HCT116 (cell line): ENCODE data around the gene EPHA2. TPM values are rescaled to one million over a fixed set of nuclear protein-coding genes. Genes with fewer than 3 reads are reported as not detected.

Experiments
- ATAC-seq: fragments of 200-7000 bp; cut with Tn5 transposase; 2 replicates; pipeline ENCODE4 v1.9.1; 2020; ENCODE audit warnings: mild to moderate bottlenecking, moderate library complexity
- BruUV-seq: library from RNA; stranded (reverse); fragments of 400-500 nt; replicated peaks from 2 replicates; lab custom pipeline; 2021; lab: Mats Ljungman, UMichigan
- CTCF ChIA-PET: fragments of 300-600 bp; sonication (Branson Sonifier 250); formaldehyde crosslinking; loops from one replicate; lab custom pipeline; 2021; ENCODE audit warnings: antibody characterized with exemption; lab: Charles Lee
- POLR2A ChIA-PET: fragments of 300-600, 350-600 bp; sonication (Branson Sonifier 250); formaldehyde crosslinking; loops from one replicate; lab custom pipeline; 2021; ENCODE audit warnings: antibody characterized with exemption; lab: Charles Lee
- RAD21 ChIA-PET, 2 experiments: fragments of 300-600 bp; sonication (Branson Sonifier 250); formaldehyde crosslinking; loops; one replicate each; lab custom pipeline; 2023; ENCODE audit warnings: low total read pairs in 2 of 2; ENCODE audit not compliant: uncharacterized antibody in 2 of 2, unreplicated experiment in 2 of 2, low non-redundant PET in 1 of 2; lab: Charles Lee
- DNase-seq: peaks from one replicate; pipeline ENCODE4 v3.0.0-alpha.2; 2010; ENCODE audit warnings: low read depth, low spot score
- H2AFZ ChIP-seq: fragments of 200-600 bp; shearing (Covaris generic), sonication (generic); 2 replicates; pipeline ENCODE4 v1.6.1; 2017; ENCODE audit warnings: low read depth, mixed run types, mixed read lengths, antibody characterized with exemption, low read length; ENCODE audit not compliant: poor library complexity, severe bottlenecking
- H3K27ac ChIP-seq: 2 replicates; pipeline ENCODE4 v1.5.1; 2012; ENCODE audit warnings: low read depth, low read length
- H3K27me3 ChIP-seq: fragments of 200-600 bp; sonication (generic); 2 replicates; pipeline ENCODE4 v1.6.1; 2016; ENCODE audit warnings: mixed run types, low read length, mixed read lengths; ENCODE audit not compliant: insufficient read depth
- H3K36me3 ChIP-seq, 2 experiments: fragments of 200-500 bp in 1 of 2; fragments of 200-600 bp in 1 of 2; sonication (Bioruptor generic) in 1 of 2; sonication (generic) in 1 of 2; 2 replicates each; pipeline versions ENCODE4 v1.5.1 to v1.6.1; 2014 to 2016; ENCODE audit warnings: low read length in 2 of 2, inconsistent platforms in 1 of 2, mixed read lengths in 1 of 2, mixed run types in 1 of 2; ENCODE audit not compliant: insufficient read depth in 2 of 2, control insufficient read depth in 1 of 2
- H3K4me1 ChIP-seq, 2 experiments: fragments of 200-600 bp in 1 of 2; sonication (generic) in 1 of 2; 2 replicates each; pipeline versions ENCODE4 v1.5.1 to v1.6.1; 2012 to 2017; ENCODE audit warnings: low read length in 2 of 2, inconsistent platforms in 1 of 2, mild to moderate bottlenecking in 1 of 2, mixed read lengths in 1 of 2, mixed run types in 1 of 2, moderate library complexity in 1 of 2; ENCODE audit not compliant: insufficient read depth in 2 of 2, control insufficient read depth in 1 of 2
- H3K4me2 ChIP-seq: fragments of 200-600 bp; sonication (generic); 2 replicates; pipeline ENCODE4 v1.6.1; 2017; ENCODE audit warnings: mixed run types, low read length, mixed read lengths
- H3K4me3 ChIP-seq, 2 experiments: fragments of 200-600 bp in 1 of 2; sonication (generic) in 1 of 2; replicated peaks in 1 of 2; 2 replicates each; pipeline ENCODE4 v1.5.1; 2011 to 2016; ENCODE audit warnings: low read length in 2 of 2, control low read depth in 1 of 2, low read depth in 1 of 2, mild to moderate bottlenecking in 1 of 2, mixed read lengths in 1 of 2, mixed run types in 1 of 2
- H3K79me2 ChIP-seq: fragments of 200-600 bp; sonication (generic); 2 replicates; pipeline ENCODE4 v1.6.1; 2017; ENCODE audit warnings: mild to moderate bottlenecking, mixed run types, low read length, moderate library complexity, mixed read lengths; ENCODE audit not compliant: insufficient read depth
- H3K9ac ChIP-seq: fragments of 200-600 bp; sonication (generic); 2 replicates; pipeline ENCODE4 v1.6.1; 2016; ENCODE audit warnings: low read length, mixed read lengths
- H3K9me2 ChIP-seq: fragments of 200-600 bp; sonication (generic), shearing (Covaris generic); 2 replicates; pipeline ENCODE4 v1.6.1; 2017; ENCODE audit warnings: mixed run types, mild to moderate bottlenecking, moderate library complexity; ENCODE audit not compliant: insufficient read depth
- H3K9me3 ChIP-seq, 2 experiments: fragments of 200-500 bp in 1 of 2; fragments of 200-600 bp in 1 of 2; sonication (Bioruptor generic) in 1 of 2; sonication (generic) in 1 of 2; 2 replicates each; pipeline ENCODE4 v1.6.1; 2014 to 2017; ENCODE audit warnings: low read length in 2 of 2, mixed read lengths in 2 of 2, inconsistent platforms in 1 of 2, low read depth in 1 of 2, mild to moderate bottlenecking in 1 of 2, mixed run types in 1 of 2, moderate library complexity in 1 of 2; ENCODE audit not compliant: control insufficient read depth in 1 of 2, insufficient read depth in 1 of 2
- H4K20me1 ChIP-seq: fragments of 200-600 bp; sonication (generic), shearing (Covaris generic); 2 replicates; pipeline ENCODE4 v1.6.1; 2017; ENCODE audit warnings: mixed run types, mild to moderate bottlenecking, moderate library complexity; ENCODE audit not compliant: insufficient read depth
- CBX3 ChIP-seq: IDR thresholded peaks from 2 replicates; pipeline ENCODE4 v1.6.1; 2012; ENCODE audit warnings: low read depth
- ELF1 ChIP-seq: IDR thresholded peaks from 2 replicates; pipeline ENCODE4 v1.6.1; 2012; ENCODE audit warnings: low read depth, borderline replicate concordance
- EZH2 ChIP-seq: fragments of 200-600 bp; sonication (generic); IDR thresholded peaks from 2 replicates; pipeline ENCODE4 v1.6.1; 2017; ENCODE audit warnings: antibody characterized with exemption, mixed run types
- EZH2phosphoT487 ChIP-seq: fragments of 200-600 bp; IDR thresholded peaks from 2 replicates; pipeline ENCODE4 v1.6.1; 2018; ENCODE audit warnings: antibody characterized with exemption, borderline replicate concordance
- JUND ChIP-seq: IDR thresholded peaks from 2 replicates; pipeline ENCODE4 v1.6.1; 2012
- POLR2A ChIP-seq: IDR thresholded peaks from 2 replicates; pipeline ENCODE4 v1.7.0; 2011; ENCODE audit warnings: borderline replicate concordance; ENCODE audit not compliant: insufficient read depth, insufficient read length; ENCODE audit errors: extremely low read depth
- POLR2AphosphoS5 ChIP-seq: IDR thresholded peaks from 2 replicates; pipeline ENCODE4 v1.6.1; 2011; ENCODE audit warnings: mild to moderate bottlenecking, low read depth, low read length, moderate library complexity
- SIN3A ChIP-seq: IDR thresholded peaks from 2 replicates; pipeline ENCODE4 v1.6.1; 2012; ENCODE audit warnings: low read depth
- YY1 ChIP-seq: IDR thresholded peaks from 2 replicates; pipeline ENCODE4 v1.6.1; 2011; ENCODE audit warnings: low read length, low read depth, moderate library complexity, mild to moderate bottlenecking; ENCODE audit not compliant: insufficient replicate concordance; ENCODE audit errors: extremely low read depth
- ZFX ChIP-seq: fragments of 450-650 bp; IDR thresholded peaks from 2 replicates; pipeline ENCODE4 v1.6.1; 2017
- intact Hi-C: fragments of 100-400 bp; cut with micrococcal nuclease; formaldehyde crosslinking; loops from 2 replicates; pipeline ENCODE4 v1.10.0; 2022
- total RNA-seq: library from RNA; stranded (reverse); gene quantifications from one replicate; pipeline ENCODE4 v1.2.1, GENCODE V29; 2021; ENCODE audit not compliant: unreplicated experiment
- TF ChIP-seq, protein P1 (sequence below): IDR thresholded peaks from 2 replicates; pipeline ENCODE4 v1.6.1; 2012; ENCODE audit warnings: low read depth
- TF ChIP-seq, protein P2 (sequence below): IDR thresholded peaks from 2 replicates; pipeline ENCODE4 v1.6.1; 2011; ENCODE audit warnings: mild to moderate bottlenecking, low read length, moderate library complexity; ENCODE audit not compliant: insufficient replicate concordance; ENCODE audit errors: extremely low read depth
- TF ChIP-seq, protein P3 (sequence below): IDR thresholded peaks from 2 replicates; pipeline ENCODE4 v1.6.1; 2012

EPHA2 gene
- total RNA-seq, 1 experiment from 2014 or later, result 164 TPM

DNA sequence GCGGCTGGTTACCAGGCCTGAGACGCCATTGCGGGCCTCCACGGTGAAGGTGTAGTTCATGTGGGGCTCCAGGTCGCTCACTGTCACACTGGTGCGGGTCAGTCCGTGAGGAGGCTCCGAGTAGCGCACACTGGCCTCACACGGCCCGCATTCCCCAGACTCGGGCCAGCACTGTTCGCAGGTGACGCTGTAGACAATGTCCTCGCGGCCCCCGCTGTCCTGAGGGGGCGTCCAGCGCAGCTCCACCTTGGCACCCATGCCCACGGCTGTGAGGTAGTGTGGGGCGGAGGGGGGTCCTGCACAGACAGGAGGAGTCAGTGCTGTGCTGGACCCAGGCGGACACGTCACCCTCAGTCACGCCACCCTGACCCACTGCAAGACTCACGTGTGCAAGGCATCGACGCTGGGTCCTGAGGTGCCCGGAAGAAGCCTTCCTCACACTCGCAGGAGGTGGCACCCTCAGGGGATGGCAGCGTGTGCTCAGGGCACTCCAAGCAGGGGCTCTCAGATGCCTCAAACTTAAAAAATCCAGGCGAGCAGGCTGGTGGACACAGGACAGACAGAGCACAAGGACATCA lies 17.9 kb downstream of the EPHA2 start:
- CTCF ChIA-PET, result no interaction called here

DNA sequence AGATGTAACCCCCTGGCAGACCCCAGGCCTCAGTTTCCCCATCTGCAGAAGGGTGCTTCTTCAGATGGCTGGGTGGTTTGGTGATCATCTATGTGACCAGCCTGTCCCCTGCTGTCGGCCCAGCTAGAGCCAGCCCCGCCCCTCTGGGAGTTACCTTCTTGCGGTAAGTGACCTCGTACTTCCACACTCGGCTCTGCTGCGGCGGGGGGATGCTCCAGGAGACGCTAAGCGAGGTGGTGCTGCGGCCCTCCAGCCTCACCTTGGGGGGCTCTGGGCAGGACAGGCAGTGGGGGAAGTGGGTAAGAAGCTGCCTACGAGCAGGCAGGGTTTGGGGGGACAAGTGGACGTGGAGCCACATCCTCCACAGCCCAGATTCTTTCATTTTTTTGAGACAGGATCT lies 20.4 kb downstream of the EPHA2 start:
- DNase-seq (no peak), ATAC-seq (no peak)
- Histone ChIP-seq H3K4me1 (peaks cover 21 to 22% of the 10 kb centered on the region in 2 experiments), H4K20me1 (peaks cover 32% of the 10 kb centered on the region; the same call in 1 of the 2 replicates), H3K27me3 (no peaks in the 10 kb centered on the region), H2AFZ (no peak overlapping the region), H3K27ac (no peak overlapping the region), H3K9ac (no peak overlapping the region), H3K4me3 (no peak overlapping the region), H3K9me2 (no peaks in the 10 kb centered on the region), H3K36me3 (peaks cover 60 to 85% of the 10 kb centered on the region in 2 experiments), H3K4me2 (no peak overlapping the region), H3K79me2 (peaks cover 91% of the 10 kb centered on the region), H3K9me3 (no peaks in the 10 kb centered on the region)
- no TSS peak for BruUV-seq
- POLR2A ChIA-PET, result no interaction called here
- RAD21 ChIA-PET, result no interaction called here
- CTCF ChIA-PET, result interaction anchor here (1.3 kb wide), 1 partner anchor 52 kb away, joined by 3 read pairs; no protein-coding TSS in a partner anchor
- intact Hi-C loops, result no loop called here
- TF ChIP-seq EZH2 (no peak), ZFX (no peak), ELF1 (no peak), POLR2AphosphoS5 (no peak), CBX3 (no peak), EZH2phosphoT487 (no peak), JUND (no peak), POLR2A (no peak), YY1 (no peak), SIN3A (no peak)
- TF ChIP-seq, protein P1, sequence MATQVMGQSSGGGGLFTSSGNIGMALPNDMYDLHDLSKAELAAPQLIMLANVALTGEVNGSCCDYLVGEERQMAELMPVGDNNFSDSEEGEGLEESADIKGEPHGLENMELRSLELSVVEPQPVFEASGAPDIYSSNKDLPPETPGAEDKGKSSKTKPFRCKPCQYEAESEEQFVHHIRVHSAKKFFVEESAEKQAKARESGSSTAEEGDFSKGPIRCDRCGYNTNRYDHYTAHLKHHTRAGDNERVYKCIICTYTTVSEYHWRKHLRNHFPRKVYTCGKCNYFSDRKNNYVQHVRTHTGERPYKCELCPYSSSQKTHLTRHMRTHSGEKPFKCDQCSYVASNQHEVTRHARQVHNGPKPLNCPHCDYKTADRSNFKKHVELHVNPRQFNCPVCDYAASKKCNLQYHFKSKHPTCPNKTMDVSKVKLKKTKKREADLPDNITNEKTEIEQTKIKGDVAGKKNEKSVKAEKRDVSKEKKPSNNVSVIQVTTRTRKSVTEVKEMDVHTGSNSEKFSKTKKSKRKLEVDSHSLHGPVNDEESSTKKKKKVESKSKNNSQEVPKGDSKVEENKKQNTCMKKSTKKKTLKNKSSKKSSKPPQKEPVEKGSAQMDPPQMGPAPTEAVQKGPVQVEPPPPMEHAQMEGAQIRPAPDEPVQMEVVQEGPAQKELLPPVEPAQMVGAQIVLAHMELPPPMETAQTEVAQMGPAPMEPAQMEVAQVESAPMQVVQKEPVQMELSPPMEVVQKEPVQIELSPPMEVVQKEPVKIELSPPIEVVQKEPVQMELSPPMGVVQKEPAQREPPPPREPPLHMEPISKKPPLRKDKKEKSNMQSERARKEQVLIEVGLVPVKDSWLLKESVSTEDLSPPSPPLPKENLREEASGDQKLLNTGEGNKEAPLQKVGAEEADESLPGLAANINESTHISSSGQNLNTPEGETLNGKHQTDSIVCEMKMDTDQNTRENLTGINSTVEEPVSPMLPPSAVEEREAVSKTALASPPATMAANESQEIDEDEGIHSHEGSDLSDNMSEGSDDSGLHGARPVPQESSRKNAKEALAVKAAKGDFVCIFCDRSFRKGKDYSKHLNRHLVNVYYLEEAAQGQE, result no peak
- TF ChIP-seq, protein P2, sequence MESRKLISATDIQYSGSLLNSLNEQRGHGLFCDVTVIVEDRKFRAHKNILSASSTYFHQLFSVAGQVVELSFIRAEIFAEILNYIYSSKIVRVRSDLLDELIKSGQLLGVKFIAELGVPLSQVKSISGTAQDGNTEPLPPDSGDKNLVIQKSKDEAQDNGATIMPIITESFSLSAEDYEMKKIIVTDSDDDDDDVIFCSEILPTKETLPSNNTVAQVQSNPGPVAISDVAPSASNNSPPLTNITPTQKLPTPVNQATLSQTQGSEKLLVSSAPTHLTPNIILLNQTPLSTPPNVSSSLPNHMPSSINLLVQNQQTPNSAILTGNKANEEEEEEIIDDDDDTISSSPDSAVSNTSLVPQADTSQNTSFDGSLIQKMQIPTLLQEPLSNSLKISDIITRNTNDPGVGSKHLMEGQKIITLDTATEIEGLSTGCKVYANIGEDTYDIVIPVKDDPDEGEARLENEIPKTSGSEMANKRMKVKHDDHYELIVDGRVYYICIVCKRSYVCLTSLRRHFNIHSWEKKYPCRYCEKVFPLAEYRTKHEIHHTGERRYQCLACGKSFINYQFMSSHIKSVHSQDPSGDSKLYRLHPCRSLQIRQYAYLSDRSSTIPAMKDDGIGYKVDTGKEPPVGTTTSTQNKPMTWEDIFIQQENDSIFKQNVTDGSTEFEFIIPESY, result no peak

More for the DNA sequence above, 17.9 kb downstream of the EPHA2 start:
- Histone ChIP-seq H3K27ac (peak overlapping the region; percentile 100), H3K4me2 (no peak overlapping the region), H3K9me2 (no peaks in the 10 kb centered on the region), H3K36me3 (peaks cover 48 to 86% of the 10 kb centered on the region in 2 experiments), H3K9me3 (no peaks in the 10 kb centered on the region), H3K4me1 (peaks cover 45 to 46% of the 10 kb centered on the region in 2 experiments), H3K27me3 (no peaks in the 10 kb centered on the region), H3K9ac (no peak overlapping the region), H3K4me3 (no peak overlapping the region), H2AFZ (no peak overlapping the region), H4K20me1 (peaks cover 32% of the 10 kb centered on the region; the same call in 1 of the 2 replicates), H3K79me2 (peaks cover 95% of the 10 kb centered on the region)
- DNase-seq (no peak), ATAC-seq (no peak)
- RAD21 ChIA-PET, result no interaction called here
- intact Hi-C loops, result no loop called here
- POLR2A ChIA-PET, result no interaction called here
- no TSS peak for BruUV-seq
- TF ChIP-seq, protein P3, sequence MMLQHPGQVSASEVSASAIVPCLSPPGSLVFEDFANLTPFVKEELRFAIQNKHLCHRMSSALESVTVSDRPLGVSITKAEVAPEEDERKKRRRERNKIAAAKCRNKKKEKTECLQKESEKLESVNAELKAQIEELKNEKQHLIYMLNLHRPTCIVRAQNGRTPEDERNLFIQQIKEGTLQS, result no peak
- TF ChIP-seq ELF1, result no peak
- no peak for TF ChIP-seq POLR2AphosphoS5
- no peak for TF ChIP-seq POLR2A
